ENCODE results near the gene OR2F2. TPM values are rescaled to one million over a fixed set of nuclear protein-coding genes. Genes with fewer than 3 reads are reported as not detected.

The OR2F2 gene
- polyA plus RNA-seq, 4 donors = not detected

GRCh38 chr7:143898810-143899209 is 36.2 kb upstream of the OR2F2 start:
- H3K4me1 ChIP-seq (ENCODE audit: control insufficient read depth in 3 of 3, insufficient read depth in 2 of 3, low read depth in 1 of 3, low read length in 2 of 3) = peaks cover 3 to 18% (median 5%) of the 10 kb centered on the region in 3 donors

DNA sequence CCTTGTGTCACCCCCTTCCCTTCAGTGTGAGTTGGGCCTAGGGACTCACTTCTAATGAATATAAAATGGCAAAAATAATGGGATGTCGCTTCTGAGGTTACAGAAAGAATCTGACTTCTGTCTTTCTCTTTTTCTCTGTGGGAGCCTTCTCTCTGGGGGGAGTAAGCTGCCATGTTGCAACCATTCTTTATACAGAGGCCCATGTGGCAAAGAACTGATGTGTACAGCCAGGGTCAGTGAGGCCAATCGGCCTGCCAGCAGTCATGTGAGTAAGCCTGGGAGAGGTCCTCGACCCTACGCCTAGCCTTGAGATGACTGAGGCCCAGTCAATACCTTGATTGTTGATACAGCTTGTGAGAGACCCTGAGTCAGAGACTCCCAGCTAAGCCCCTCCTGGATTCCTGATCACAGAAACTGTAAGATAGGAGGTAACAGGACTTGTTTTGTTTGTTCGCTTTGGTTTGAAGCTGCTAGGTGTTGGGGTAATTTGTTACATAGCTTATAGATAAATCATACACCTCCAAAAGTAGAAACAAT is 34.7 kb upstream of the OR2F2 start:
- no peak for FAIRE-seq

More at GRCh38 chr7:143898810-143899209, 36.2 kb upstream of the OR2F2 start:
- Histone ChIP-seq H3K9me3 (ENCODE audit: control insufficient read depth in 2 of 2, insufficient read depth in 1 of 2, low read depth in 1 of 2, low read length in 1 of 2) (peaks cover 0 to 4% of the 10 kb centered on the region in 2 donors), H3K27ac (ENCODE audit: low read depth in 1 of 3, low read length in 2 of 3) (peak overlapping the region in 1 of 3 donors; percentile 99), H3K36me3 (ENCODE audit: control insufficient read depth in 3 of 3, insufficient read depth in 2 of 3, low read depth in 1 of 3, low read length in 3 of 3) (no peaks in the 10 kb centered on the region), H3K27me3 (ENCODE audit: control insufficient read depth in 3 of 3, insufficient read depth in 3 of 3, low read length in 3 of 3) (no peaks in the 10 kb centered on the region), H3K4me3 (ENCODE audit: low read depth in 1 of 3, low read length in 3 of 3) (no peak overlapping the region)
- FAIRE-seq (no peak), DNase-seq (peak in 1 of 2 donors; percentile 7)
- 98 to 100% (median 100%) methylated on average over 1 of the region's 1 CpG for WGBS, 3 donors

GRCh38 chr7:143901332-143901667 is 33.7 kb upstream of the OR2F2 start:
- H3K4me1 ChIP-seq (ENCODE audit: control insufficient read depth in 3 of 3, insufficient read depth in 2 of 3, low read depth in 1 of 3, low read length in 2 of 3) = peaks cover 5 to 41% (median 6%) of the 10 kb centered on the region in 3 donors
- DNase-seq (no peak), FAIRE-seq (no peak)
- no peaks in the 10 kb centered on the region for H3K27me3 ChIP-seq (ENCODE audit: control insufficient read depth in 3 of 3, insufficient read depth in 3 of 3, low read length in 3 of 3)
- peaks cover 0 to 4% of the 10 kb centered on the region in 2 donors for H3K9me3 ChIP-seq (ENCODE audit: control insufficient read depth in 2 of 2, insufficient read depth in 1 of 2, low read depth in 1 of 2, low read length in 1 of 2)
- H3K27ac ChIP-seq (ENCODE audit: low read depth in 1 of 3, low read length in 2 of 3) = peak overlapping the region; percentile 93 to 99 (median 96)
- peak overlapping the region; percentile 63 to 85 (median 68) for H3K4me3 ChIP-seq (ENCODE audit: low read depth in 1 of 3, low read length in 3 of 3)
- 1 to 4% (median 2%) methylated on average over 14 of the region's 14 CpGs for WGBS, 3 donors
- no peaks in the 10 kb centered on the region for H3K36me3 ChIP-seq (ENCODE audit: control insufficient read depth in 3 of 3, insufficient read depth in 2 of 3, low read depth in 1 of 3, low read length in 3 of 3)

More for the DNA sequence above, 34.7 kb upstream of the OR2F2 start:
- DNase-seq = peak; percentile 51 to 76
- 31 to 57% (median 40%) methylated on average over 5 of the region's 5 CpGs for WGBS, 3 donors
- Histone ChIP-seq H3K4me3 (ENCODE audit: low read depth in 1 of 3, low read length in 3 of 3) (peak overlapping the region in 2 of 3 donors; percentile 41 to 85), H3K27ac (ENCODE audit: low read depth in 1 of 3, low read length in 2 of 3) (peak overlapping the region; percentile 4 to 99 (median 27)), H3K27me3 (ENCODE audit: control insufficient read depth in 3 of 3, insufficient read depth in 3 of 3, low read length in 3 of 3) (no peaks in the 10 kb centered on the region), H3K9me3 (ENCODE audit: control insufficient read depth in 2 of 2, insufficient read depth in 1 of 2, low read depth in 1 of 2, low read length in 1 of 2) (peaks cover 0 to 4% of the 10 kb centered on the region in 2 donors), H3K36me3 (ENCODE audit: control insufficient read depth in 3 of 3, insufficient read depth in 2 of 3, low read depth in 1 of 3, low read length in 3 of 3) (no peaks in the 10 kb centered on the region), H3K4me1 (ENCODE audit: control insufficient read depth in 3 of 3, insufficient read depth in 2 of 3, low read depth in 1 of 3, low read length in 2 of 3) (peaks cover 5 to 31% (median 6%) of the 10 kb centered on the region in 3 donors)

GRCh38 chr7:143901668-143902331 is 33.2 kb upstream of the OR2F2 start, which contains the start of gene TCAF1:
TSS of gene TCAF1 (minus strand) at chr7:143902176. CDS start at chr7:143876608, 25,568 bp downstream.
- 0% methylated on average over 49 to 50 of the region's 50 CpGs for WGBS, 3 donors
- no peaks in the 10 kb centered on the region for H3K27me3 ChIP-seq (ENCODE audit: control insufficient read depth in 3 of 3, insufficient read depth in 3 of 3, low read length in 3 of 3)
- FAIRE-seq = no peak
- H3K4me1 ChIP-seq (ENCODE audit: control insufficient read depth in 3 of 3, insufficient read depth in 2 of 3, low read depth in 1 of 3, low read length in 2 of 3) = peaks cover 5 to 42% (median 6%) of the 10 kb centered on the region in 3 donors
- H3K9me3 ChIP-seq (ENCODE audit: control insufficient read depth in 2 of 2, insufficient read depth in 1 of 2, low read depth in 1 of 2, low read length in 1 of 2) = peaks cover 0 to 4% of the 10 kb centered on the region in 2 donors
- DNase-seq = peak; percentile 97 to 99
- H3K36me3 ChIP-seq (ENCODE audit: control insufficient read depth in 3 of 3, insufficient read depth in 2 of 3, low read depth in 1 of 3, low read length in 3 of 3) = no peaks in the 10 kb centered on the region
- peak within 1 kb of the TSS; percentile 63 to 85 (median 68) for H3K4me3 ChIP-seq (ENCODE audit: low read depth in 1 of 3, low read length in 3 of 3)
- peak within 1 kb of the TSS; percentile 93 to 99 (median 96) for H3K27ac ChIP-seq (ENCODE audit: low read depth in 1 of 3, low read length in 2 of 3)

DNA sequence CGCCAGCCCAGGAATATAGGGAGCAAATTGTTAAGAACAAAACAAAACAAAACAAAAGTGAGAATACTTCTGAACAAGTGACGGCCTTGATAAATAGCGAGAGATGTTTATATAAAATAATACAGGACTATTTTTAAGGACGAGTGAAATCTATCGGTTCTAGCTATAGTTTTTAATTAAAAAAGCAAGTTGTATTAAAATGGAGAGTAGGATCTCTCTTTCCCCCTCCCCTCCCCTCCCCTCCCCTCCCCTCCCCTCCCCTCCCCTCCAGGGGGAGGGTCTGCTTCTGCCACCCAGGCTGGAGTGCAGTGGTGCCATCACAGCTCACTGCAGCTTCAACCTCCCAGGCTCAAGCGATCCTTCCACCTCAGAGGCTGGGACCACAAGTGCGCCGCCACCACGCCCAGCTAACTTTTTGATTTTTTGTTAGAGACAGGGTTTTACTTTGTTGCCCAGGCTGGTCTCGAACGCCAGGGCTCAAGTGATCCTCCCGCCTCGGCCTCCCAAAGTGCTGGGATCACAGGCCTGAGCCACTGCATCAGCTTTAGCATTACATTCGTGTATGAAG is 32.6 kb upstream of the OR2F2 start:
- H3K9me3 ChIP-seq (ENCODE audit: control insufficient read depth in 2 of 2, insufficient read depth in 1 of 2, low read depth in 1 of 2, low read length in 1 of 2) = peaks cover 0 to 4% of the 10 kb centered on the region in 2 donors
- H3K36me3 ChIP-seq (ENCODE audit: control insufficient read depth in 3 of 3, insufficient read depth in 2 of 3, low read depth in 1 of 3, low read length in 3 of 3) = no peaks in the 10 kb centered on the region
- H3K27me3 ChIP-seq (ENCODE audit: control insufficient read depth in 3 of 3, insufficient read depth in 3 of 3, low read length in 3 of 3) = no peaks in the 10 kb centered on the region
- DNase-seq = no peak
- FAIRE-seq = no peak
- peaks cover 5 to 42% (median 6%) of the 10 kb centered on the region in 3 donors for H3K4me1 ChIP-seq (ENCODE audit: control insufficient read depth in 3 of 3, insufficient read depth in 2 of 3, low read depth in 1 of 3, low read length in 2 of 3)
- 66 to 70% (median 67%) methylated on average over 14 of the region's 14 CpGs for WGBS, 3 donors
- peak overlapping the region in 2 of 3 donors; percentile 96 to 99 for H3K27ac ChIP-seq (ENCODE audit: low read depth in 1 of 3, low read length in 2 of 3)
- H3K4me3 ChIP-seq (ENCODE audit: low read depth in 1 of 3, low read length in 3 of 3) = peak overlapping the region in 1 of 3 donors; percentile 85

- WGBS, 3 donors = 80 to 95% (median 93%) methylated on average over 1 of the region's 1 CpG
- no peak for DNase-seq
- H3K4me1 ChIP-seq (ENCODE audit: control insufficient read depth in 3 of 3, insufficient read depth in 2 of 3, low read depth in 1 of 3, low read length in 2 of 3) = peaks cover 0 to 31% (median 2%) of the 10 kb centered on the region in 3 donors
Observed at GRCh38 chr7:143905509-143905908, 29.5 kb upstream of the OR2F2 start.

DNA sequence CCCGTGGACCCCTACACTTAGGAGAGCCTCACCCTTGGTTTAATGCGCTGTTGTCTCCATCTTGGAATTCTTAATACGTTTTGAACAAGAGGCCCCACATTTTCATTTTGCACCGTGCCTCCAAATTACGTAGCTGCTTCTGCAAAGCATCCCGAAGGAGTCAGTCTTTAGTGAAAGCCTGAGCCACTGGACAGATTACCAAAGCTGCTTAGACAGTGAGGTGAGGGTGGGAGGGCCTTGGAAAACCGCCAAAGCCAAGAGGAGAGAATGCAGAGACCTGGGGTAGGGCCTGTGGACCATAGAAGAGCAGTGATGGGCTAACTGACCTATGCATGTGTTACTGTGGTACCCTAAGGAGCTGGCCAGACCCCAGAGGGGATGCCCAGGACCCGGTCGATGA is 28.9 kb upstream of the OR2F2 start:
- WGBS, 3 donors = 87 to 95% (median 90%) methylated on average over 9 of the region's 9 CpGs
- Histone ChIP-seq H3K4me3 (ENCODE audit: low read depth in 1 of 3, low read length in 3 of 3) (no peak overlapping the region), H3K27ac (ENCODE audit: low read depth in 1 of 3, low read length in 2 of 3) (no peak overlapping the region), H3K4me1 (ENCODE audit: control insufficient read depth in 3 of 3, insufficient read depth in 2 of 3, low read depth in 1 of 3, low read length in 2 of 3) (peaks cover 0 to 30% (median 2%) of the 10 kb centered on the region in 3 donors), H3K9me3 (ENCODE audit: control insufficient read depth in 2 of 2, insufficient read depth in 1 of 2, low read depth in 1 of 2, low read length in 1 of 2) (no peaks in the 10 kb centered on the region), H3K27me3 (ENCODE audit: control insufficient read depth in 3 of 3, insufficient read depth in 3 of 3, low read length in 3 of 3) (no peaks in the 10 kb centered on the region), H3K36me3 (ENCODE audit: control insufficient read depth in 3 of 3, insufficient read depth in 2 of 3, low read depth in 1 of 3, low read length in 3 of 3) (no peaks in the 10 kb centered on the region)
- FAIRE-seq (no peak), DNase-seq (no peak)

More at GRCh38 chr7:143905509-143905908, 29.5 kb upstream of the OR2F2 start:
- Histone ChIP-seq H3K27ac (ENCODE audit: low read depth in 1 of 3, low read length in 2 of 3) (peak overlapping the region in 1 of 3 donors; percentile 84), H3K4me3 (ENCODE audit: low read depth in 1 of 3, low read length in 3 of 3) (no peak overlapping the region), H3K9me3 (ENCODE audit: control insufficient read depth in 2 of 2, insufficient read depth in 1 of 2, low read depth in 1 of 2, low read length in 1 of 2) (no peaks in the 10 kb centered on the region), H3K27me3 (ENCODE audit: control insufficient read depth in 3 of 3, insufficient read depth in 3 of 3, low read length in 3 of 3) (no peaks in the 10 kb centered on the region), H3K36me3 (ENCODE audit: control insufficient read depth in 3 of 3, insufficient read depth in 2 of 3, low read depth in 1 of 3, low read length in 3 of 3) (no peaks in the 10 kb centered on the region)
- FAIRE-seq = no peak

- H3K9me3 ChIP-seq (ENCODE audit: control insufficient read depth in 2 of 2, insufficient read depth in 1 of 2, low read depth in 1 of 2, low read length in 1 of 2) = no peaks in the 10 kb centered on the region
- FAIRE-seq = no peak
- H3K27me3 ChIP-seq (ENCODE audit: control insufficient read depth in 3 of 3, insufficient read depth in 3 of 3, low read length in 3 of 3) = no peaks in the 10 kb centered on the region
- H3K4me1 ChIP-seq (ENCODE audit: control insufficient read depth in 3 of 3, insufficient read depth in 2 of 3, low read depth in 1 of 3, low read length in 2 of 3) = peaks cover 0 to 30% (median 2%) of the 10 kb centered on the region in 3 donors
- H3K27ac ChIP-seq (ENCODE audit: low read depth in 1 of 3, low read length in 2 of 3) = no peak overlapping the region
- H3K36me3 ChIP-seq (ENCODE audit: control insufficient read depth in 3 of 3, insufficient read depth in 2 of 3, low read depth in 1 of 3, low read length in 3 of 3) = no peaks in the 10 kb centered on the region
- WGBS, 3 donors = 96 to 98% (median 98%) methylated on average over 5 of the region's 5 CpGs
- peak in 1 of 2 donors; percentile 54 for DNase-seq
- H3K4me3 ChIP-seq (ENCODE audit: low read depth in 1 of 3, low read length in 3 of 3) = no peak overlapping the region
Observed at GRCh38 chr7:143906895-143907294, 28.1 kb upstream of the OR2F2 start.
